Activated naive CD4-positive, alpha-beta T cell treated with anti-CD3 and anti-CD28 coated beads, Interleukin-2, amount 50 U/mL, for 16 hours (primary cell): ENCODE results near the gene KRTAP4-8.
"Not testable (repeated sequence)": the region's sequence is repeated elsewhere in the genome, so short reads cannot be mapped to it uniquely, and the experiment has no call there.

Experiments
- DNase-seq: peaks from one replicate; pipeline ENCODE4 v3.0.0-alpha.2; 2020

The KRTAP4-8 gene

GRCh38 chr17:41107941-41108450 is 10.1 kb upstream of the KRTAP4-8 start:
- no peak for DNase-seq

GRCh38 chr17:41105347-41105746 is 7.4 kb upstream of the KRTAP4-8 start, which contains the start of gene KRTAP4-9:
Gene KRTAP4-9, plus strand, starts transcription at chr17:41105389. Its CDS starts 0 bp downstream, at chr17:41105389.
- DNase-seq = not testable (repeated sequence)

GRCh38 chr17:41104386-41105038 is 6.6 kb upstream of the KRTAP4-8 start:
- not testable (repeated sequence) for DNase-seq

GRCh38 chr17:41103896-41104295 is 6.0 kb upstream of the KRTAP4-8 start:
- no peak for DNase-seq

GRCh38 chr17:41101586-41102259 is 3.8 kb upstream of the KRTAP4-8 start, which contains the start of gene KRTAP4-16:
Gene KRTAP4-16, minus strand, starts transcription at chr17:41102209. Its CDS starts 0 bp downstream, at chr17:41102209.
- no peak for DNase-seq

- not testable (repeated sequence) for DNase-seq
Observed at GRCh38 chr17:41099682-41100480, 1.9 kb upstream of the KRTAP4-8 start.

GRCh38 chr17:41098481-41098880 is 539 bp upstream of the KRTAP4-8 start:
- DNase-seq = no peak

GRCh38 chr17:41096055-41096454 is 1.9 kb downstream of the KRTAP4-8 start:
- no peak for DNase-seq

GRCh38 chr17:41088760-41089352 is 9.1 kb downstream of the KRTAP4-8 start:
- DNase-seq = not testable (repeated sequence)

- not testable (repeated sequence) for DNase-seq
Observed at GRCh38 chr17:41084100-41084856, 13.7 kb downstream of the KRTAP4-8 start, which contains the start of gene KRTAP4-7. Gene KRTAP4-7, plus strand, starts transcription at chr17:41084150. Its CDS starts 57 bp downstream, at chr17:41084207.

GRCh38 chr17:41083427-41083826 is 14.5 kb downstream of the KRTAP4-8 start:
- not testable (repeated sequence) for DNase-seq

GRCh38 chr17:41082626-41083025 is 15.3 kb downstream of the KRTAP4-8 start:
- no peak for DNase-seq

- no peak for DNase-seq
Observed at GRCh38 chr17:41076788-41077187, 21.2 kb downstream of the KRTAP4-8 start.

- DNase-seq = no peak
Observed at GRCh38 chr17:41073676-41074075, 24.3 kb downstream of the KRTAP4-8 start.

- DNase-seq = no peak
Observed at GRCh38 chr17:41071606-41072360, 26.2 kb downstream of the KRTAP4-8 start.

- DNase-seq = no peak
Observed at GRCh38 chr17:41069031-41069430, 28.9 kb downstream of the KRTAP4-8 start.

GRCh38 chr17:41067281-41067680 is 30.7 kb downstream of the KRTAP4-8 start:
- no peak for DNase-seq

GRCh38 chr17:41065829-41066624 is 31.9 kb downstream of the KRTAP4-8 start, which contains the start of gene KRTAP2-4:
Gene KRTAP2-4, minus strand, starts transcription at chr17:41065879. Its CDS starts 34 bp downstream, at chr17:41065845.
- no peak for DNase-seq

- not testable (repeated sequence) for DNase-seq
Observed at GRCh38 chr17:41065016-41065689, 32.8 kb downstream of the KRTAP4-8 start.
